GM18502 (cell line): ENCODE measurements around the gene NLRC3.
"Not testable (repeated sequence)": the region's sequence is repeated elsewhere in the genome, so short reads cannot be mapped to it uniquely, and the experiment has no call there.

Experiments
- ATAC-seq: cut with Tn5 transposase; IDR thresholded peaks from one replicate; pipeline ENCODE4 v1.9.1; 2021; ENCODE audit warnings: mild to moderate bottlenecking; ENCODE audit not compliant: unreplicated experiment, poor library complexity

Gene NLRC3

GRCh38 chr16:3518292-3518985 lies 58.8 kb downstream of the NLRC3 start:
- no peak for ATAC-seq

DNA sequence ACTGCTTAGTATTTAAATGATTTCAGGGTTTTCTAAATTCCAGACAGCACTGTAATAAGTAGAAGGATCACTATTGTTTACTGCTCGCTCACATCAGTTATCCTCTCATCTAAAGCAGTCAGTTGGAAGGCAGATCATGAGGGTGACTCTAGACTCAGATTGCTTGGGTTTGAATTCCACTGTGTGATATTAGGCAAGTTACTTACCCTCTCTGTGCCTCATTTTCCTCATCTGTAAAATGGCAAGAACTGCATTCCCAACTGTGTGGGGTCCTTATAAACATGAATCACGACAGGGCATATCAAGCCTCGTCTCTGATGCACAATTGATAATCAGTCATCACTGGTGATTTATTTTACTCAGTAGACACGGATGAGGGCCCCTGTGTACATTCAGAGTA lies 61.3 kb downstream of the NLRC3 start:
- no peak for ATAC-seq

DNA sequence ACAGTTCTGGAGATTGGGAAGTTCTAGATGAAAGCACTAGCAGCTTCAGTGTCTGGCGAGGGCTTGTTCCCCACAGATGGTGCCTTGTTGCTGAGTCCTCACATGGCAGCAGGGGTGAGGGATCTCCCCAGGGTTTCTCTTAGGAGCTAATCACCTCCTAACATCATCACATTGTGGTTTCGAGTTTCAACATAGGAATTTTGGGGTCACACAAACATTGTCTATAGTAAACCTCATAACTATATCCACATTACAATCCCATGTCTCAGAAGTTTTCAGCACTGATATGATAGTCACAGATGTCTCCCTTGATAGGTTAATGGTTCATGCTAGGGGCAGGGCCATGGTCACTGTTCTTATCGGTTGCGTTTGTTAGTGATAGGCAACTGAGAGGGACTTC lies 62.6 kb downstream of the NLRC3 start:
- no peak for ATAC-seq

DNA sequence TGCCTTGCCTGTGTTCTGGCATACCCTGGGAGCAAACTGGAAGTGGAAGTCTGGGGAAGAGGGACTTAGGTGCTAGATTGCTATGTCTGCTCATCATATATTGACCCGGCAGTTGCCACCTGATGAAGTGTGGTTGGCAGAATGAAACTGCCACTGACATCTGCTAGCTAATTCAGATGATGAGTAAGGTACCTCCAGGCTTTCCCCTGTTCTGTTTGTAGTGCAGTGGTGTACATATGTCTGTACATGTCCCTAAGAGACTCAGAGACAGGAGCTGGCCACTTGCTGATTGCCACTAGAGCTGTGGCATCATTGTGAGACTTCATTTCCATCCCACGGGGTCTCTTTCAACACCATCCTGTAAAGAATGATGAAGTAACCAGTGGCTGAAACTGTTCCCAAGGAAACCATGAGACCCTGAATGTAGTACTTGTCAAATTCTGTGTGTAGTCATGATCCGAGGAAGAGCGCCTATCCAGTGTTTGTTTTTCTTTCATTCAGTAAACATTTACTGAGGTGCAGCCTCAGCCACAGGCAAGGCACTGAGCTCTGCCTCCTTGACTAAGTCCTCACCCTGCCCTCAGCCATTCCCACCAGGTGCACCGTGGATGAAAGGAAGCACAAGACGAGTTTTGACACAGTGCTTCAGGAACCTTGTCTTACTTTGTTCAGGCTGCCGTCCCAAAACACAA lies 63.2 kb downstream of the NLRC3 start:
- no peak for ATAC-seq

DNA sequence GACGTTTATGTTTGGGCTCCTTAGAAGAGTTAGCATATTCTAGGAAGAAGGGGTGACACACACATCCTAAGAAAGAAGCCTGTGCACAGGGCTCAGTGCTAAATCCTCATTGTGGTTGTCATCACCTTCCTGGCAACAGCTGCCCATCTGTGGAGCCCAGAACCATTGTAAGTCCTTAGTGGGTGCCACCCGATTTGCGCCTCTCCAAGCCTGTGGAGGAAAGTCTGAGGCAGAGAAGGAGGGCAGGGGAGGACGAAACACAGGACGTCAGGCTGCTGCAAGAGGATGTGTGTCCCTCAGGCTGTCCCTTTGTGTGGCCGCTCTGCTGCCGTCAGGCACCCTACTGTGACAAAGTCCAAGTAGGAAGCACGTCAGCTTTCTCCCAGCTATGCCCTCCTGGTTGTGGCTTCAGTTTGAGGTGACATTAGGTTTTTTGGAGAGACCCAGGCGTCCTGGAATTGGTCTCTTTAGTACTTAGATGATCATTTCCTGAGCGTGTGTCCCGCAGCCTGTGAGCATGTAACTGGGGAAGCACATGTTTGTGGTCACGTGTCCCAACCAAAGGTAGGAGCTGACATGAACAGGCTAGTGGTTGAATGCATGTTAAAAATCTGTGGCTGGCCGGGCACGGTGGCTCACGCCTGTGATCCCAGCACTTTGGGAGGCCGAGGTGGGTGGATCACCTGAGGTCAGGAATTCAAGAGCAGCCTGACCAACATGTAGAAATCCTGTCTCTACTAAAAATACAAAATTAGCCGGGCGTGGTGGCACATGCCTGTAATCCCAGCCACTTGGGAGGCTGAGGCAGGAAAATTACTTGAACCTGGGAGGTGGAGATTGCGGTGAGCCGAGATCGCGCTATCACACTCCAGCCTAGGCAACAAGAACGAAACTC lies 65.7 kb downstream of the NLRC3 start:
- ATAC-seq, result no peak

DNA sequence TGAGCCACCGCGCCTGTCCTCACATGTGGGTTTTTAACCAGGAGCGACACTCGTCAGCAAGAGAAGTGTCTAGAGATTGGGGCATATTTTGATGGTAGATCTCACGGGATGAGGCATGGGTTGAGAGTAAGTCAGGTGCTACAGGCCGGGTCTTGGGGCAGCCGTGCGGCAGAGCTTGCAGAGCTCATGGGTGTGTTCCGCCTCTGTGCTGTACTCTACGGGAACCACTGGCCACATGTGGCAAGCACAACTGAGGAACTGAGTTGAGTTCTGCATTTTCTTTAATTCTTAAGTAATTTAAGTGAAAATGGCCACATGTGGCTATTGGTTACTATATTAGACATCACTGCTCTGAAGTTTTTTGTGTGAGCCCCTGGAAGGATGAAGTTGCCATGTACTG lies 66.8 kb downstream of the NLRC3 start:
- no peak for ATAC-seq

GRCh38 chr16:3509470-3509928 lies 67.7 kb downstream of the NLRC3 start:
- ATAC-seq, result no peak

DNA sequence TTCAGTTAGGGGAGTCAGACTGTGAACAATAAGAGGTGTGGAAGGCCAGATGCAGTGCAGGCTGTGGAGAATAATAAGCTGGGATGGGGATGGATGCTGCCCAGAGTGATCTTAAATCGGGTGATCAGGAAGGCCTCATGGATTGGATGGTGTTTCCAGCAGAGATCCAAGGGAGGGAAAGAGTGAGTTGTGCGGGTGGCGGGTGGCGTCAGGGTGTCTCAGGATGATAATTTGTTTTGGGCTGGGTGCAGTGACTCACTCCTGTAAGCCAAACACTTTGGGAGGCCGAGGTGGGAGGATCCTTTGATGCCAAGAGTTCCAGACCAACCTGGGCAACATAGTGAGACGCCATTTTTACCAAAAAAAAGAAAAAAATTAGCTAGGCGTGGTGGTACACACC lies 68.5 kb downstream of the NLRC3 start:
- ATAC-seq, result no peak

- no peak for ATAC-seq
Measured at GRCh38 chr16:3503523-3503922, 73.7 kb downstream of the NLRC3 start.

DNA sequence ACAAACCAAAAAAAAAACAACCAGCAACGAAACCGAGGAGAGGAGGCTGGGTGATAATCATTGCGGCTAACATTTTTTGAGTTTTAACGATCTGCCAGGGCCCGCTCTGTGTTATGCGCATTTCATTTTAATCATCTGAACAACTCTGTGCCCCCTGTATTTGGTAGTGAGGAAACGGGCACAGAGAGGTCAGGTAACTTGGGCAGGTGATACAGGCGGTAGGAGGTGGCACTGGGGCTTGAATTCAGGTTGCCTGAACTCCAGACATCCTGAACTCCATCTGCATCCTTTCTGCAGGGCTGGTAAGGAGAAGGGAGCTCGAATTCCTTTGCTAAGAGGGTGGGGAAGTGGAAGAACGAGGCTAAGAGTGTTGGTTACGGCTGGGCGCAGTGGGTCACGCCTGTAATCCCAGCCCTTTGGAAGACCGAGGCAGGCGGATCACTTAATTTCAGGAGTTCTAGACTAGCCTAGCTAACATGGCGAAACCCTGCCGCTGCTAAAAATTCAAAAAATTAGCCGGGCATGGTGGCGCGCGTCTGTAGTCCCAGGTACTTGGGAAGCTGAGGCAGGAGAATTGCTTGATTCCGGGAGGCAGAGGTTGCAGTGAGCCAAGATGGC lies 75.3 kb downstream of the NLRC3 start:
- no peak for ATAC-seq

GRCh38 chr16:3501412-3501761 lies 75.8 kb downstream of the NLRC3 start:
- ATAC-seq, result not testable (repeated sequence)

GRCh38 chr16:3498988-3499387 lies 78.2 kb downstream of the NLRC3 start:
- ATAC-seq, result no peak

- ATAC-seq, result no peak
Measured at GRCh38 chr16:3497771-3498170, 79.4 kb downstream of the NLRC3 start.

DNA sequence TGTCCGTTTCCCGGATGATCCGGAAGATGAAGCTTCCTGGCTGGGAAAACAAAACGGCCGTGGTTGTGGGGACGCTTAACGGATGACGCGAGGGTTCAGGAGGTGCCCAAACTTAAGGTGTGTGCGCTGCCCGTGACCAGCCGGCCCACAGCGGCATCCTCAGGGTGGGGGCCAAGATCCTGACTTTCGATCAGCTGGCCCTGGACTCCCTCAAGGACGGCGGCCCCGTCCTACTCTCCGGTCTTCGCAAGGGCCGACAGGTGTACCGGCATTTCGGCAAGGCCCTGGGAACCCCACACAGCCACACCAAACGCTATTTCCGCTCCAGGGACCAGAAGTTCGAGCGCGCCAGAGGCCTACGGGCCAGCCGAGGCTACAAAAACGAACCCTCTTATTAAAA lies 80.8 kb downstream of the NLRC3 start:
- no peak for ATAC-seq

- ATAC-seq, result no peak
Measured at GRCh38 chr16:3495176-3495575, 82.0 kb downstream of the NLRC3 start, which contains the start of gene C16orf90. C16orf90 (minus strand) TSS chr16:3495489; CDS start chr16:3495421, 68 bp downstream.

DNA sequence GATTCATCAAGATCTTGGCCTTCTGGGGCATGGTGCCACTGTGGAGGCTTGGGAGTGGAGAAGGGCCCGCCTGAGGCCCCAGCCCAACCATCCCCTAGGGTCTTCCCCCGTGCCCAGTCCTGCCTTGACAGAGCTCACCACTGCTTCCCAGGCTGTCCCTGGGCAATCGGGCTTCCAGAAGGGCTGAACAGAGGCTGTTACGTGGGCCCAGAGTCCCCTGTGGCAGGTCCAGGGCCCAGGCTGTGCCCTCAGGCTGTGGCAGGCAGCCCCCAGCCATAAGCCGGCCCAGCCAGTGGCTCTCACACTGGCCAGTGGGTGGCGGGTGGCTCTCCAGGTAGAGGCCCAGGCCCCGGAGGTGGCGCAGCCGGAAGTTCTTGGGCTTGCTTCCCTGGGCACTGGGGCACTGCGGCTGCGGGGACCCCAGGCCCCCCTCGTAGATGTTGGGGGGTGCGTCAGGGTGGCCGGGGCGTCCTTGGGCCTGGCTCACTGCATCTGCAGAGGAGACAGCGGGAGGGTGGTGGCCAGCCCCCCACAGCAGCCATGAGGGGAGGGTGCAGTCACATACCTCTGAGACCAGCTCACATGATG lies 82.7 kb downstream of the NLRC3 start:
- ATAC-seq, result no peak

GRCh38 chr16:3492356-3492755 lies 84.8 kb downstream of the NLRC3 start:
- no peak for ATAC-seq

DNA sequence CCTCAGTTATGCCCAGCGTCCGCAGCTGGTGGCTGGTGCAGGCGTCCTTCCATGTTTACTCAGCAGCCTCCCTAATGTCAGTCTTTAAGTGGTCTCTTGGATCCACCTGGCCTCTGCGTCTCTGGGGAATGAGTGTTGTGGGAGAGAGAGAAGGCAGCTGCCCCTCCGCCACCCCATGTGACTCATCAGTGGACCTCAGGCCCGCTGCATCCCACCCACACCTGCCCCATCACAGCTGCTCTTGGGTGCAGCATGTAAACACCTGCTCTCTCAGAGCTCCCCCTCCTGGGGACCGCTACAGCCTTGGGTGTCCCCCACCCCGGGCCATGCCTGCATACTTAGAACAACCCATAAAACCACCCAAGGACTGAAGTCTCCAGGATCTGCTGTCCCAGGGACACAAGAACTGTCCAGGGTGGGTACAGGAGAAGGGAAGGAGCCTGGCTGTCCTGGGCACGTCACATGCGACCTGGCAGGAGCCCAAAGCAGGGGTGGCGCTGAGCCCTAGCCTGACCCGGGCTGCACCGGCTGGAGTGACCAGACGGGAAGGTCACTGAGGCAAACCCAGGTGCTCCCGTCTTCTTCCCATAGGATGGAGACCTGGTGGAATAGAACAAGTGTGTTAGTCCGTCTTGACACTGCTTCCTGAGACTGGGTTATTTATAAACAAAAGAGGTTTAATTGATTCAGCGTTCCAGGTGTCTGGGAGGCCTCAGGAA lies 86.1 kb downstream of the NLRC3 start:
- no peak for ATAC-seq
